Measurements from ENCODE around the gene C14orf180.
A peak's percentile ranks its signal among the peaks of the same experiment; 100 is the strongest.

C14orf180 gene

DNA sequence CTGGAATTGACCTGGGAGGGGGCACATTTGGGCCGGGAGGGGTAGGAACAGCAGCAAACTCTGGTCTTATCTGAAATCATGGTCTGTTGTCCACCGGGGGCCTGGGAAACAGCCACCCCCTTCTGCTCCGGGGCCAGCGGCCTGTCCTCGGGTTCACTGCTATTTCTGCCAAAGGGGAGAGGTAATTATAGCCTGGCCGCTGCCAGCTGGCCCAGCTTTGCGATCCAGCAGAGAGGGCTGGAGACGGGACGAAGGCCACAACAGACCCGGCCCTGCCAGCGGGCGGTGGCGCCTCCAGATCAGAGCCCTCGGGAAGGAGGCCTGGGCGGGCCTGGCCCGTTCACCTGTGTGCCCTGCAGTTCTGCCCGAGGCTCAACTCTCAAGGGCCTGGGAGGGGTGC is at the start of gene C14orf180:
TSS of gene C14orf180 (plus strand) at position 258 of the 400 bp plus-strand sequence. CDS start 6,667 bp downstream, outside the sequence.
- no peak for DNase-seq (ENCODE audit: low spot score)

DNA sequence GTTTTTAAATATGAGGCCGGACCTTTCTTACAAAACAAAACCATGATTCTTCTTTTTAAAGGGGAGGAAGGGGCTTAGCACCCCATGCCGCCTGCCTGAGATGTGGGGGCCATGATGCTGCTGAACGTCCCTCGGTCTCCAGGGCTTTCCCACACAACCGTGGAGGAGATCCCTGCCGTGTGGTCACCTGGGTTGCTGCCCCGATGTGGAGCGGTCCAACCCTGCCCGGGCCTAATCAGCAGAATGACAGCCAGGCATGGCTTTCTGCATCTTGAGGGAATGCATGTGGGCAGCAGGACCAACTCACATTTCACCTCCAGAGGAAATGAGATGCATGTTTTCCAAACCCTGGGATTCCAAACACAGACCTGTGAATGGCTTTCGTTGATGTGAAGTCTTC is 48.9 kb upstream of the C14orf180 start:
- no peak for DNase-seq (ENCODE audit: low spot score)

DNA sequence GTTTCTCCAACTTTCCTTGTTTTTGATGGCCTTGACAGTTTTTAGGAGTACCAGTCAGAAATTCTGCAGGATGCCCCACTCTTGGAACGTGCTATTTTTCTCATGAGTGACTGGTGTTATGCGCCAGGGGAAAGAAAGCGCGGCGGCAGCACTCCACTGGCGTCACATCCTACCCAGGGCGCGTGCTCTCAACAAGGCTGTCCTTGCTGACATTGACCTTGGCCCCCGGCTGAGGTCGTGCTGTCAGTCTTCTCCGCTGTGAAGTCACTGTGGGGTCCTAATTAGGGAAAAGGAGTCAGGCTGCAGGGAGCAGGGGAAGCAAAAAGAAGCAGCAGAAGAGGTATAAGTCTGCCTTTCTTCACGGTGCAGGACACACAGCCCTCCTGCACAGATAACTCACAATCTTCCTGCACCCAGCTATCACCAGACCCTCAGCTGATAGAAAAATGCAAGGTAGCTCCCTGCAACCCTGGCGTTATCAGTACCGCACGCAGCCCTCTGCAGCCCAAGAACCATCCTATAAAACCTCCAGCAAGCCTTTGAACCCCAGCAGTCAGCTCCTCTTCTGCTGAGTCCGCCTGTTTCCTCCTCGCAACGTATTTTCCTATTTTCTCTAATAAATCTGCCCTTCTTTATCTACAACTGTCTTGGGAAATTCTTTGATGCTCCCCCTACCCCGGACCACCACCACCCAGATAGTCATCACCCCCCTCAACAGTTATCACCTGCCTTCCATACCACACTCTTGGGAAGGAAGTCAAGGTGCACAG is 48.0 kb upstream of the C14orf180 start:
- no peak for DNase-seq (ENCODE audit: low spot score)

DNA sequence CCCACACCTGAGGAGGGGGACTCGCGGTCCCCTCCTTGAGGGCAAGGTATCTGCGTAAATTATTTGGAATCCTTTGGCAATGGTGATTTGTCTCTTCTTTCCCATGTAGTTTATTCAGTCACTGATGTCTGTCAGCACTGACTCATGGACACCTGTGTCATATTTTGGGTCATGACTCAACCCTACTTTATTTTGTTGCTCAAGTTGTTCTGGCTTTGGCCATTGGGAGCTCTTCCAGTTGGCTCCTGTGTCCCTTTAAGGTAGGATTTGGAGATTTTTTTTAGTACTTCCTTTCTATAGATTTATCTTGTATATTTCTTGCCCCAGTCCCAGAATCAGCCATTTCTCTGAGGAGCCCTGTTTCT is 47.4 kb upstream of the C14orf180 start:
- DNase-seq (ENCODE audit: low spot score): no peak

DNA sequence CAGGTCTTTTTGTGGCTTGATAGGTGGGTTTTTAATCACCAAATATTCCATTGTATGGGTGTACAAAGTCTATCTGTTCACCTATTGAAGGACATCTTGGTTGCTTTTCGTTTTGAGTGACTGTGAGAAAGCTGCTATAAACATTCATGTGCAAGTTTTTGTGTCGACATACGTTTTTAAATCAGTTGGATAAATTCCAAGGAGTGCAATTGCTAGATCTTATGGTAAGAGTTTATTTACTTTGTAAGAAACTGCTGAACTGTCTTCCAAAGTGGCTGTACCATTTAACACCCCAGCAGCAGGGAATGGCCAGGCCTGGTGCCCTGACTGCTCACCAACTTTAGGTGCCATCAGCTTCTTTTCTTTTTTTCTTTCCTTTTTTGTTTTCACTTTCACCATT is 45.5 kb upstream of the C14orf180 start:
- no peak for DNase-seq (ENCODE audit: low spot score)

DNA sequence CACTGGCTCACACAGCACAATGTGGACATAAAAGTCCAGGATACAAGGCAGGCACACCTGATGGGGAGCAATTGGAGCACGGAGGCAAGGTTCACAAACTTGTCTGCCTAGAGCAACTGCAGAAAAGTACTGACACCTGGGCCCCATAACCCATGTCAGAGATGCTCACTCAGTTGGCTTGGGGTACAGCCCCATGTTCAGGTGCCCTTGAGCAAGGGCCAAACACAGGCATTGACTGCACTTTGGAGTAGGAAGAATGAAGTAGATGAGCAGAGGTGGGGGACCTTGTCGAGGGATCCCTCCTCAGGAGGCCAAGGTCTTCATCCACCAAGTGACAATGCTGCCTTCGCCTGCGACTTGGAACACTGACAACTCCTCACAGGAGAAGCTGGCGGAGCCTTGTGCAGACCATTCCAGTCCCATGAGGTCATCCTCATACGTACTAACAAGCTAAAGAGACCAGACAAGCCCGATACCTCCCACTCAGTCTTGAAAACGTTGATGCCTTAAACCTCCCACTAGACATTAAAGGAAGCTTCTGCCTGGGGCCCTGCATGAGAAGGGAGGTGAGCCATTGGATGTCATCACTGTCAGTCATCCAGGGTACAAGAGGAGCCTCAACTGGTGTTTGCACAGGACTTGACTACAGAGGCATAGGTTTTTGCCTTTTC is 42.5 kb upstream of the C14orf180 start:
- no peak for DNase-seq (ENCODE audit: low spot score)

DNA sequence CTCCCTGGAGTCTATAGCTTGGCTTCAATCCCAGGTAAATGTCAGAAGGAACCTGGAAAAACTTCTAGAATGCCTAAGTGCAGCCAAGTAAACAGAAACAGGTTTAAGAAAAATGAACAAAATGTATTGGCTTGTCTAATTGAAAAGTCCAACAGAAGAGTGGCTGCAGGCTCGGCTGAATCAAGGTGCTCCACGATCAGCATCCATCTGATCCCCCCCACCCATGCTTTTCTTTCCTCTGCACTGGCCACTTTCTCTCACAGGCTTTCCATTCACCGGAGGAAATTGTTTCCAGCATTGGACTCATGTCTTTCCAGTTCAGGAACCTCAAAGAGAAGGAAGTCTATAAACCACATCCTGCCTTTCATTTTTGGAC is 42.0 kb upstream of the C14orf180 start:
- DNase-seq (ENCODE audit: low spot score): no peak

DNA sequence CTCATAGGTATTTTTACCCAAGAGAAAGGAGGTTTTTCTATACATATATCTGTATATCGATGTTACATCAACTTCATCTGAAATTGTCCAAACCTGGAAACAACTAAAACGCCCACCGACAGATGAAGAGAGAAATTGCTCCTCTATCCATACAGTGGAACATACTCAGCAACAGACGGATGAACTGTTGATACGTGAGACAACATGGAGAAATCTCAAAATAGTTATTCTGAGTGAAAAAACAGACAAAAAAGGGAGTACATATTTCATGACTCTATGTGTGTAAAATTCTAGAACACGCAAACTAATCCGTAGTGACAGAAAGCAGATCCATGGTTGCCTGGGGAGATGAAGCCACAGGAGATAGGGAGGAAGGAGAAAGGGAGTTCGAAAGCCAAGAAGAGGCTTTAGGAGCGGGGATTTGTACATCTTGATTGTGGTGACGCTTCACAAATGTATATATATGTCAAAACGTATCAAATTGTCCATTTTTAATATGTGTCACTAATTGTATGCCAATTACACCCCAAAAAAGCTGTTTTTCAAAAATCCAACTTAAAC is 37.6 kb upstream of the C14orf180 start:
- no peak for DNase-seq (ENCODE audit: low spot score)

DNA sequence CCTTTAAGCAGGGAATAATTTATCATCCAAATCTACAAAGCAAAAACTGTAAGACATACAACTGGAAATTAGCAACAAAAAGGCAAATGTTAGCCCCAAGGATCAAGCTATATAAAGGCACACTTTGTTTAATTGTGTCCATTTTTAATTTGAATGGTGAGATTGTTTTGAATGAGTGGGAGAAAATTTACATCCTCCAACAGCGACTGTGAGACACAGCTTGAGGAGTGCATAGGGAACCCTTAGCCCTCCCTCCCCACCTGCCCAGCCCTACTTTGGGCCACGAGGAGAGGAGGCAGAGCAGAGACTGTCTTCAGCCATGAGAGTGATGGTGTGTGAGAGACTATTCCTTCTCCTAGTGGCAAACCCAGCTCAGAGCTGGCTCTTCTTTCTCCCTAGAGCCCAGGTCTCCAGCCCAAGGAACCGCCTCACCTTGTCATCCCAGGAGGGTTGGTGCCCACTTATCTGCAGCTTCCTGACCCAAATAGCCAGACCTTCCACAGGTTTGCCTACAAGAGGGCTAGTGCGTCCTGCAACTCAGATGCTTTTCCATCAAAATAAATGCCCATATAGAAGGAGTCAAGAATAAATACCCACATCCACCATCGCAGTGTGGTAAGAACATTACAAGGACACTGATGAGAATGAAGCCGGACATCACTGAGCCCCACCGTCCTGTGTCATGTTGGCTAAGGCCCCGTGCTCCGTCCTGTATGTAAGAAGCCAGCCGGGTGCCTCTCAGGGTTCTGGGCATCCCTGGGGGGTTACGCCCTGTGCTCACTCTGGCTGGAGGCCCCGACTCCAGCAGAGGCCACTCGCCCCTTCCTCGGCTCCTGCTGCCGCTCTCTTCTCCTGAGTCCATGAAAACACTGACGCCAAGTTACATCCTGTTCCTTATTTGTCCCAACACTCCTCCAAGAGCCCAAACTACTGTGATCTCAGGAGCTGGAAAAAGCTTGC is 36.4 kb upstream of the C14orf180 start:
- DNase-seq (ENCODE audit: low spot score): no peak

DNA sequence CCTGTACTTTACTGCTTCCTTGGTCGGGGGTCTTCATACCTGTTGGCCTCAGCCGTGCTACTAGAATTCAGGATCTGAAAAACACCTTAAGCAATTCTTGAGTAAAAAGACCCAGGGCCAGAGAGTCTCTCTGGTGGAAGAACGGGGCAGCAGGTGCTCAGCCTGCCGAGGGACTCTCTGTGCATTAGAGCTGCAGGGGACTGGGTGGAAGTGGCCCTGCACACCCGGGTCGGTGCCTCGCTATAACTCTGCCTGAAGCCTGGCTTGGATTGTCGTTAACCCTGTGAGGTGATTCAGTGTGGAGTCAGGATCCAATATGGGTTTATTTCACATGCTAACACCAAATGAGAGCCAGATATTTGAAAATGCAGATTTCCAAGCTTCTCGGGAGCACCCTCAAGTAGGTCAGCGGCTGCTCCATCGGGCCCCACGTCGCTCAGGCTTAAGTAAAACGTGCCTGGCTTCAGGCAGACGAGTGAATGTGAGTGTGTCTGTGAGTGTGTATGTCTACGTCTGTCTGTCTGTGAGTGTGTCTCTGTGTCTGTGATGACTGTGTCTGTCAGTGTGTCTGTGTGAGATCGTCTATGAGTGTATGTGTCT is 35.1 kb upstream of the C14orf180 start:
- no peak for DNase-seq (ENCODE audit: low spot score)

DNA sequence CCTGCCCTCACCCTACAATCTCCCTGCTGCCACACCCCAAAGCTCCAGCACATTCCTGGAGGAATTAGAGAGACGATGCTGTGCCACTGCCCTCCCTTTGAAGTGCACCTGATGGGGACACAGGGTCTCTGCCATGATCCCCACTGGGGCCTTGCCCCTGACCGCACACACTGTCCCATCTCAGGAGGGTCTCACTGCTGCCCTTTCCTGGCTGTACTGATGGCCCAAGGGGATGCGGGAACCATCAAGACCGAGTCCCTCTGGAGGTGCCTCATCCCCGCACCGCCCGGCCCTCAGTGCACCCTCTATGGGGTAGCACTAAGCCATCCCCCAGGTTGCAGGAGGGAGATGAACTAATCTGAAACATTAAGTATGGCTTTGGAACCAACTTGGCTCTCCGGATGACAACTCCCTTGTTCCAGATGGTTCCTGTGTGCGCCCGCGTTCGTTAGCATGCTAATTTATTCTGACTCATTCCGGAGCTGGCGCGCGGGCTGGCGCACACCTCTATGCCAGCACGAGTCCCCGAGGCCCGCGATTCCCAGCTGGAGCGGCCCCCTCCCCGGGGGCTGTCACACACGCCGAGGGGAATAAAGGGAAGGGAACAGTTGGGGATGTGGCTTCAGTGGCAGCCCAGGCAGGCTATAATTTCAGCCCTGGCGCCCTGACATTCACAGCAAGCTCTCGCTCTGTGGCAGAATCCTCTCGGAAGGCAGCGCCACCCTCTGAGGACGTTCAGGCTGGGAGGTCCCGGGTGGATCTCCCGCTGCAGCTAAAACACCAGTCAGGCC is 34.2 kb upstream of the C14orf180 start:
- DNase-seq (ENCODE audit: low spot score): no peak

DNA sequence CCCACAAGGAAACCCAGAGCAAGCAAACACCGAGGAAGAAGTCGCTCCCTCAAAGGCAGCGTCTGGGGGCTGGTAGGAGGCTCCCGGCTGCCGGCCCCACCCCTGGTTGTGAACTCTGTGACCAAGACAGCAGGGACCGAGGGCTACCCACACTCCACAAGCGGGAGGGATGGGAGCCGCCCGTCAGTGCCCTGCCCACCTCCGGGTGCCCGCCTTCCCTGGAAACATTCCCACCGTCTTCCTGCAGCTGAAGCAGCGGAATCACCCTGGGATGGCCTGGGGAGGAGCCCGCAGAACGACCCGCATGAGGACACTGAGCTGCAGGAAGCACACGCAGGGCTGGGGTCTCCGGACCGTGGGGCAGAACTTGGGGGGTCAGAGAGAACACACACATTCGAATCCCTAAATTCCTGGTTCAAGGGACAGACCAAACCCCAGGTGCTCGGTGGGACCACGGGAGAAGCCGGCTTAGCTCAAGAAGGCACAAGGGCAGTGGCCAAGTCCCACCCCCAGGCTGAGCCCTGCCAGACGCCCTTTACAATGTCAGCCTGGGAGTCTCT is 33.5 kb upstream of the C14orf180 start:
- no peak for DNase-seq (ENCODE audit: low spot score)

DNA sequence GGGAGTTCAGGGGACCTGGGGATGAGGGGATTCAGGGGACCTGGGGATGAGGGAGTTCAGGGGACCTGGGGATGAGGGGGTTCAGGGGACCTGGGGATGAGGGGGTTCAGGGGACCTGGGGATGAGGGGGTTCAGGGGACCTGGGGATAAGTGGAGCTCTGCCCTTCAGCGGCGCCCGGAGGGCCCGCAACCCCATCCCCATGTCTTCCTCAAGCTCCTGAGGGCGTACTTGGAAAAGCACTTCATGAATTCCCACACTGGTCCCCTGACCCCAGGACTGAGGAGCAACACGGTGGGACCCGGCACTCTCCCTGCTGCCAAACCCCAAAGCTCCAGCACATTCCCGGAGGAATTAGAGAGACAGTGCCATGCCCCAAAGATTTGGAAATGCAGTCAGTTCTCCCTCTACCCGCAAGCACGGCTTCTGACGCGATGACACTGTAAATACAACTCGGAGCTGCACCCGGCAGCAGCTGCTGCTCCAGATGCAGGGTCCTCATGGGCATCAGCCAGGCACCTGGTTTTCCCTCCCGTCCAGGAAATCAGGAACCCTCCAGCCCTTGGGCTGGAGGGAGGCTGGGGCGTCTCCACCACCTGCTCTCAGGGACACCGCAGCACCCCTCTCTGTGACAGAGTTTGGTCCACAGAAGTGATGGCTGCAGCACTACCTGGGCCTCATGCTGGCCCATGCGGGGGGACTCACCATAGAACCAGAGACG is 32.8 kb upstream of the C14orf180 start:
- no peak for DNase-seq (ENCODE audit: low spot score)

DNA sequence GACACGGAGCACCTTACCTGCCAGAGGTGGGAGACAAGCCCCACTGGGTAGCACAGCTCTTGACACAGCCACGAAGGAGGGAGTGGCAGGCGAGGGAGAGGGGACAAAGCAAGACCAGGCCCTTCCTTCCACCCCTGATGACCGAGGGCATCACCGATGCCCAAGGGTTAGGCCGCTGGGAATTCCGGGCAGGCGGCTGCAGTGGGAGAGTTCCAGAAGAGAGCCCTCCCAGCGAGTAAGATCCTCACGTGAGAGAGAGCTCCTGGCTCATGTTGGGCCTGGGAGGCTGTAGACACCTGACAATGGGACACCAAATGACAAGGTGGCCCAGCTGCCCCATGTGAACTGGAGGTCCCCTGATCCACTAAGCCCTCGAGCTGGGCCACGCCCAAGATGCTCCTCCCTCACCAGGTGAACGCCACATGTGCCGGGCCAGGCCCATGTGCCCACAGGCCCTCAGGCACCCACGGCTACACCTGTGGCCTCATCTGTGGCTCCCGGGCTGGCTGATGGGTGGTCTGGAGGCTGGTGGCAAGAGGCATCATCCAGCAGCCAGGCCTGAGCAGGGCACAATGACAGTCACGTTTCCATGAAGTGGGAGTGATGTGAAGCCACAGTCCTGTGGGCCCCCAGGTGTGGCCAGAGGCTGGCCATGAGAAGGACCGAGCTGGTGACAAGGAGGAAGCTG is 32.1 kb upstream of the C14orf180 start:
- DNase-seq (ENCODE audit: low spot score): no peak

DNA sequence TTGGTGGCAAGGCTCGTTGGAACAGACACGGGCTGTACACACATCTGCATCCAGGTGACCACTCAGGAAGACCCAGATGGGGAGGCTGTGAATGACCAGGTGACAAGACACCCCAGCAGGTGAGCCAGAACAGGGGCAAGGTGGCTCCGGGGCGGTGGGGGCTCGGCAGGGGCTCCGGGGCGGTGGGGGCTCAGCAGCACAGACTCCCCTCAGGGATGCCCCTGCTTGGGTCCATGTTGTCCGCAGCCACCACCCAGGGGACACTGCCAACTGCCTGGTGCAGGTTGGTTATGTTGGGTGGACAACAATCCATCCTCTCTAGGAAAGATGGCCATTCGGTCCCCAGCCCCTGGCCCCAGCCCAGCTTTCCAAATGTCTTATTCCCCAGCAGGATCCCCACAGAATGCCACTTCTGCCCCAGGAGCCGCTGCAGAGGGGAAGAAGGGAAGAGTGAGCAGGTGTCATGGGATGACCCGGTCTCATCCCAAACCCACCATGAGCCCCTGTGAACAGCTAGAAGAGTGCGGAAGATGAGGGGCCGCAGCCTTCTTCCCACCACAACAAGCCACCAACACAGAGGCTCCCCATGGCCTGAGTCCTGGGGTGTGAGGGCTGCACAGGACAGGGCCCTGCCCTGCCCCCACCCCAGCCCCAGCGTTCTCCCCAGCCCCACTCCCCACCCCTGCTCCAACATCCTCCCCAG is 31.4 kb upstream of the C14orf180 start:
- peak; percentile 37 for DNase-seq (ENCODE audit: low spot score)

DNA sequence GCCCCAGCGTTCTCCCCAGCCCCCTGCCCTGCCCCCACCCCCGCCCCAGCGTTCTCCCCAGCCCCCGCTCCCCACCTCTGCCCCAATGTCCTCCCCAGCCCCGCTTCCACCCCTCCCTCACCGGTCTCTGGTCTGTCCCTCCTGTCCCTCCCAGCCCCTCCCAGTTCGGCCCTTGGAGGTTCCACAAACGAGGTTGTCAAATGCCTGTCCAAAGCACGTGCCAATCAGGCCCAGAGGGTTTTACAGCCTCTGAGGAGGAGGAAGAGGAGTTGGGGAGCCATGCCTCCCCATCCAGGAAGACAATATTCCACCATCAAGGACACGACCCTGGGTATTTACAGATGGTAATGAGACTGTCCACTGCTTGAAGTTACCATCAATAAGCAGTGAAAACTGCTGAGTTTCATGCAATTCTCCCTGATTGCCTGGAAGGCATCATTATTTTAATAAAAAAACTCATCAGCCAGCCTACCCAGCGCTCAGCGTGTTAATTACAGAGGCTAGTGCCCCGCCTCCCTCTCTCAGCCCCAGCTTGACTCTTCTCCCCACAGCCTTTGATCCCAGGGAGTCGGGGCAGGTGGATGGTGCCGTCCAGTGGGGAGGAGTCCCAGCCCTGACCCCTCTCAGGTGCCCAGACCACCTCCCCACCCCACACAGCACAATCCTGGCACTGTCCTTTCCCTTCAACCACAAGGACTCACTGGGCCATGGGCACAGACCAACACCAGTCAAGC is 30.6 kb upstream of the C14orf180 start:
- DNase-seq (ENCODE audit: low spot score): peak; percentile 38

DNA sequence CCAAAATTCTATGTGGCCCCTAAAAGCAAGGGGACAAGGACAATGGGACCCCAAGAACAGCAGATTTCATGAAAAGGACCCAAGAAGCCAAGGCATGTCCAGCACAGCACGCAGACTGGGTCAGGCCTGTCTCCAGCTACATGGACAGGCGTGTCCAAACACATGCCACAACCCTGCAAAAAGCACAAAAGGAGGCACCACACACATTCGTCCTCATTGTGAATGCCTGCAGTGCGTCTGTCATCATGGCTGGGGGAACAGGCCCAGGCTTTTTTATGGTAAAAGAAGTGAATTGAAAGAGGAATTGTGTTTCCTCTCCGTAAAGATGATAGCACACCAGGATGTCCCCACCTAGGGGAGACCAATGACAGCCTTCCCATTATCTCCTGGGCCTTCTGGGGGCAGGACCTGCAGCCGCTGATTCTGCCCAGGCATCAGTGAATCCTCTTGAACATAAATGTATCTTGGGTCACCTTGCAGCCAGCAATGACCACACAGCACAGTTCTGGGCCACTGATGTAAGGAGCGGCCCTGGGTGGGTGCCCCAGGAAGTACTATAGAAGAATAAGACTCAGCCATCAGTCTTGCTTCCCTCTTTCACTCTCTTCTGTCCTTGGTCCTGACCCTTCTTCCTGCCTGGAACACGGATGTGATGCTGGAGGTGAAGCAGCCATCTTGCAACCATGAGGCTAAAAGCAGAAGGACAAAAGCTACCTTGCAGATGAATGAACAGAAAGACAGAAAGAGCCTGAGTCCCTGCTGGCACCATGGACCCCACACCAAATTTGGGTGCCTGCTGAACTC is 29.8 kb upstream of the C14orf180 start:
- no peak for DNase-seq (ENCODE audit: low spot score)

Measured in ecto neural progenitor cell (in vitro differentiated cells).